ENCODE results near the gene TATDN2.
A peak's percentile ranks its signal among the peaks of the same experiment; 100 is the strongest.
"Not testable (repeated sequence)": the region's sequence is repeated elsewhere in the genome, so short reads cannot be mapped to it uniquely, and the experiment has no call there.

The TATDN2 gene

DNA sequence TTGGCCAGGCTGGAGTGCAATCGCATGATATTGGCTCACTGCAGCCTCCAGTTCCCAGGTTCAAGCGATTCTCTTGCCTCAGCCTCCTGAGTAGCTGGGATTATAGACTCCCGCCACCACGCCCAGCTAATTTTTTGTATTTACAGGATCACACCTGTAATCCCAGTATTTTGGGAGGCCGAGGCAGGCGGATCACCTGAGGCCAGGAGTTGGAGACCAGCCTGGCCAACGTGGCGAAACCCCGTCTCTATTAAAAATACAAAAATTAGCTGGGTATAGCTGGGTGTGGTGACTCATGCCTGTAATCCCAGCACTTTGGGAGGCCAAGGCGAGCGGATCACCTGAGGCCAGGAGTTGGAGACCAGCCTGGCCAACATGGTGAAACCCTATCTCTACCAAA is 24.2 kb downstream of the TATDN2 start:
- not testable (repeated sequence) for DNase-seq (ENCODE audit: low spot score)

- no peak for DNase-seq (ENCODE audit: low spot score)
These were observed 24.7 kb downstream of the TATDN2 start for GRCh38 chr3:10272977-10273376.

DNA sequence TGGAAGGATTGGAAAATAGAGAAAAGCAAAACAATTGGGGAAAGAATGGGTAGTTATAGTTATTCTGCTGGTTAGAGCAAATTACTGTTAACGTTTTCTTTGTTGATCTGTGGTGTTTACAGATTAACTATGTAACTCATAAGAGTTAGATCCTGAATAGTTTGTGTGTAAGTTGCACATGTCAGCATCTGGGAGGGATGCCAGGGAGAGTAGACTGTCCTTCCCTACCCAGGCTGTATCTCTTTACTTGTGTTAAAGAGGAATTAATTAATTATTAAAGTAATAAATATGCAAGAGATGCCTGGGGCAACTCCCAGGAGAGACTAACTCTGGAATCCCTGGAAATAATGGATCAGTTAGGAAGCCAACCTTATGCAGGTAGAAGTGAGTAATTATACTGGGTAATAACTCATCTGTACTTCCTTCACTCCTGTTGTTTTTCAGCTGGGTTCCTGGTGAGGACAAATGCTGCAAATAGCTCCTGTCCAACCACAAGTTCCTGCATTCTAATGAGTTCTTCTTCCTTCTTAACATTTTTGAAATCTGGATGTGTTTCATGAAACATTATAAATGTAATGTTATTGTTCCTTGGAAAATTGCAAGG is 25.5 kb downstream of the TATDN2 start:
- DNase-seq (ENCODE audit: low spot score) = no peak

- no peak for DNase-seq (ENCODE audit: low spot score)
These were observed 26.3 kb downstream of the TATDN2 start for GRCh38 chr3:10274601-10275000.

GRCh38 chr3:10277115-10277625 is 28.9 kb downstream of the TATDN2 start:
- DNase-seq (ENCODE audit: low spot score) = no peak

DNA sequence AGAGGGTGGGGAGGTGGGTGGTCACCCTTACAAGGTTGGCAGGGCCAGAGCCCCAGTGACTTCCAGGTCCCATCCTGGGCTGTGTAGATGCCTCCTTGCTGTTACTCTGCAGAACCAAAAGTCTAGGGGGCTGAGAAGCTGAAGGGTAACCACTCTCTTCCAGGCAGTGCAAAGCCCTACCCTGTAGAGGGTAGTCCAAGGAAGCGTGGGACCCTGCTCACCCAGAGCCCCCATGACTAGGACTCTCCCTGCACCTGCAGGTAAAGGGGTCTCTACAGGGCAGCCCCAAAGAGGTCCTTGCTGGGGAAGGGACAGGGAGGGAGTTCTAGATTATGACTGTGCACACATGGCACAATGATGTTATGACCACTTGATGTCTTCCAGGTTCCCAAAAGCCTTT is 30.2 kb downstream of the TATDN2 start:
- no peak for DNase-seq (ENCODE audit: low spot score)

DNA sequence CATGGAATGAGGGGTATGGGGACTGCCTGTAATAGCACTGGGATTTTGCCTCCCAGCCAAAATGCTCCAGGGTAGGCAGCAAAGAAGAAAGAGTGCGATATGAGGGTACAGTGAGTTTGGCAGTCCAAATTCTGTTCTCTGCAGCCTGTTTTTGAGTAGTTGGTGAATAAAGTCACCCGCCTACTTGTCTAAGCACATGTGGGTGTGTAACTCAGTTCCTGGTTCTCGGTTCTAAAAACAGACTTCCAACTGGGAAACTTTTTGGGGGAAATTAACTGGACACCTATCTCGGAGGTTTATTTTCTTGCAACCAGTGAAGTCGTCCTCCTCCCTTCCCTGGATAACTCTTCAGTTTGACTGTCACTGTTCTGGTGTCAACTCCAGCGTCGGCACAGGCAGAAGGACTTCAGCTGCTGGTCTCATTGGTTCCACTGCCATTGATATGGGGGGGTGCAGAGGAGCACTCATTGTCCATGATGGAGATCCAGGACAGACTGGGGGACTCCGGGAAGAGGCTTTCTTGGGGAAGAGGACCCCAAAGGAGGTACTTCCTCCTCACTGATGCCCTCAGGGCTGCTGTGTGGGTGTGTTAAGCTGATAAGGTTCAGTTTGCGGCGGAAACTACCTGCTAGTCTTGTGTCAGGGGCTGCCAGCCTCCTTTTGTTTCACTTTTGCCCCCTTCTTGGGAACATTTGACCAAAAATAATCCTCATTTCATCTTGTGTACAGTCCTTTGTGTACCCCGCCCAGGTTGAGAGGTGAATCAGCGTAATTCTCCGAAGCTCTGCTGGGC is 31.3 kb downstream of the TATDN2 start:
- DNase-seq (ENCODE audit: low spot score) = no peak

GRCh38 chr3:10280177-10280529 is 31.9 kb downstream of the TATDN2 start:
- DNase-seq (ENCODE audit: low spot score) = no peak

- no peak for DNase-seq (ENCODE audit: low spot score)
These were observed 32.3 kb downstream of the TATDN2 start for GRCh38 chr3:10280571-10280970.

DNA sequence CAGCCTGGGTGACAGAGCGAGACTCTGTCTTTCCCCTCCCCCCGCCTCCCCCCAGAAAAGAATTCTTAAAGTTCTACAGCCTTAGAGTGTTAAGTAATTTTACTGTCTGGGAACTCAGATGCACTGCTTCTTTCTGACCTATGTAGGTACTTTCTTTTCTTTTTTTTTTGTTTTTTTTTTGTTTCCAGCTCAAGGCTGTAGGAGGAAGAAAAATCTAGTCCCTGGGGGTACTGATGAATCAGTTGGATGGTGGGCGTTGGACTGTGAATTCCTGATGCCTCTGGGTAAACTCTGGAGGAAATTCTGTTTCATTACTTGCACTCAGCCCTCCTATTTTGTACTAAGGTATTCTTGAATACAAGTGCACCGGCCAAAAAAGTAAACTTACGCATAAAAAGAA is 33.7 kb downstream of the TATDN2 start:
- peak; percentile 20 for DNase-seq (ENCODE audit: low spot score)

DNA sequence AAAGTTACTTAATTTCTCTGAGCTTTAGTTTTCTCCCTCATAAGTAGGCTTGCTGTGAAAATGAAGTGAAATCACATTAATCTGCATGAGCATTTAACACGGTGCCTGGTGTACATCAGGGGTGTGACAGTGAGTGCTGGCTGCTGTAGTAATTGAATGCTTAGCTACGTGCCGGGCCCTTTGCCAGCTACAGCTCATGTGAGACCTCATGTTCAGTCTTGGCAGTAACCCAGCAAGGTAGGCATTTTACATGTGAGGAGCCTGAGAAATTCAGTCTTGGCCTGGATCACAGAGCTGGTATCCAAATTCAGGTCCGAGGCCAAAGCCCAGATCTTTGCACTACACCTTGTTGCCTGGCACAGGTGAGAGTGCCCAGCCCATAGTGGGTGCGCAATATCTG is 35.4 kb downstream of the TATDN2 start:
- no peak for DNase-seq (ENCODE audit: low spot score)

DNA sequence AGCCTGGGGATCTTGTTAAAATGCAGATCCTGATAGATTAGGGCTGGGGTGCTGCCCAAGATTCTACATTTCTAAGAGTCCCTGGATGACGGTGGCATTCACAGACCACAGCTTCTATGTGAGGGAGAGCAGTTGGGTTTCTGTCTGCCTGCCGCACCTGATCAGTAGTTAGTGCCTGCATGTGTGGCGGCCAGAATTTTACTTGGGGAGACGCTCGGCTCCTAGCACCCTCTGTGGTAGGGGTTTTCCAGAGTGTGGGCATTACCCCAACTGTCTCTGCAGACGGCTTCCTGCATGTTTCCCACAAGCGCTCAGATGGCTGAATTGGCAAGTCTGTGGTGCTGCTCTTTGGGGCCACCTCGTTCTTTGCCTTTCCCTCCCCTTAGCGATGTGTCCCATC is 36.2 kb downstream of the TATDN2 start:
- DNase-seq (ENCODE audit: low spot score) = no peak

DNA sequence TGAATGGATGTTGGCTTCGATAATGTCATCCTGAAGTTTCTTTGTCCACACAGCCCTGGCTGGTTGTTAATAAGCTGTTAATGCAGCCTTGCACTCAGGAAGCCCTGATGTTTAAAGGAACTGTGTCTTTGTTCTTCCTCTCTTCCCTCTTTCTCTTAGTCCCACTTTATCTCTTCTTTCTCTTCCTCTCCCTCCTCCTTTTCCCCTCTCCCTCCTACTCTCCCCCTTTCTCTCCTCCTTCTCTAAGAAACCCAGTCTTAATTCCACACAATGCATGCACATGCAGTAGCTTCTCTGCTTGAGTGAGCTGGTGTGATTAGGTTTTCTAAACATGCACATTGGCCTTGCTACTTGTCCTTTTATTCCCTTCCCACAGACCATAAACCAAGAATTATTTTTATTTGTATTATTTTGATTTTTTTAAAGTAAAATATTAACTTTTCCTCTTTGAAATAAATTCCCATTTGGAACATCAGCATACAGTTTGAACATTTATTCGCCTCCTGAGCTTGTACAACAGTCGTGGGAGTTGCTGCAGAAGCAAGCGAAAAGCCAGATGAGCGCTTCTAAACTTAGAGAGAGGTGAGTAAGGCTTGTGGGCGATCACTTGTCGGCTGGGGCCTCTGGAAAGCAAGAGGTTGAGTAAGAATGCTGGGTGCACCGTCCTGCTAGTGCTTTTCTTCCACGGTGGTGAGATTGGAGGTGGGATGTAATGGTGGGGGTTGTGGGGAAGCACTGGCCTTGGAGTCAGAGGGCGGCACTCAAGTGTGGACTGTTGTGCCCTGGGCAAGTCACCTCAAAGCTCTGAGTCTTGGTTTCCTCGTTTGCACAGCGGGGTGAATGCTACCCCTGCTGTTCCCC is 37.2 kb downstream of the TATDN2 start:
- DNase-seq (ENCODE audit: low spot score) = no peak

DNA sequence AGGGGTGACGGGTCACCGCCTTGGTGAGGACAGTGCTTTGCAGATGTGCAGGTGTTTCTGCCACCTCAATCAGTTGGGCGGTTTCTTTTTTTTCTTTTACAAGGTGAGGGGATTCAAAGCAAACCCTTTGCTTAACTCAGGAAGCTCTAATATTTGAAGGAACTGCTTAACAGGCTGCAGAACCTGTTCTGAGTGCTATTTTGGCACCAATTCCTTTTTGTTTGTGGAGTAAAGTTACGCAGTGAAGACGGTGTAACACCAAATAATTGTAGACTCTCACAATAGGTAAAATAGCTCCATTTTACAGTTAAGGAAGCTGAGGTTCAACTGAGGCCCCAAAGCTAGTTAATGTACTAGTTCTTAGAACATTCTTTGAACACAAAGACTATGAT is 37.9 kb downstream of the TATDN2 start:
- DNase-seq (ENCODE audit: low spot score) = no peak

DNA sequence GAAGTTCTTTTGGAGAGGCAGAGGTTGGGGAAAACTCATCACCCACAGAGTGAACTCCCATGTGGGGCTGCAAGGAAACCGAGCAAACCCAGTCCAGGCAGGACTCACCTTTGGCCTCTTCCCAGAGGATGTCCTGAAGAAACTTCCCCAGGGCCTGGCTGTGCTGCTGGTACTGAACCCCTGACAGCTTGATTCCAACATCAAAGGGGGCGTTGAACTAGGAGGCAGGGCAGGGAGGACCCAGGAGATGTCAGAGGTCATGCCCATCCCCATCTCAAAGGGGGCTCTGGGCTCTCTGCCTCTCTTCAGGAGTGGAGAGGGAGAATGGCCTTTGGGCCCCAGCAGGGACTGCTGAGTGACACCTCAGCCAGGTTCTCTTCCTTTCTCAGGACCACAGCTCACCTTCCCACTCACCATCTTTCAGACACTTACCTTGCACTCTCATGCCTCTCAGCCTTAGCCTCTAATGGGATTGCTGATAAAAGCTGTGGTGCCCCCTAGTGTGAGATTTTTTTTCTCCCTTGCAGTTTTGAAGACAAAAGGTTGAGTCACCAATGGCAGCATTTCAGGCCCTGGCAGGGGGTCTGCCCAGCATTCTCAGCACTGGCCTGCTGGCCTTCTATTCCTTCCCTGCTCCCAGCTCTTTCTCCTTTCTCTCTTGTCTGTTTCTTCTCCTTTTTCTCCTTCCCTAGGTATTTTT is 38.5 kb downstream of the TATDN2 start:
- no peak for DNase-seq (ENCODE audit: low spot score)

DNA sequence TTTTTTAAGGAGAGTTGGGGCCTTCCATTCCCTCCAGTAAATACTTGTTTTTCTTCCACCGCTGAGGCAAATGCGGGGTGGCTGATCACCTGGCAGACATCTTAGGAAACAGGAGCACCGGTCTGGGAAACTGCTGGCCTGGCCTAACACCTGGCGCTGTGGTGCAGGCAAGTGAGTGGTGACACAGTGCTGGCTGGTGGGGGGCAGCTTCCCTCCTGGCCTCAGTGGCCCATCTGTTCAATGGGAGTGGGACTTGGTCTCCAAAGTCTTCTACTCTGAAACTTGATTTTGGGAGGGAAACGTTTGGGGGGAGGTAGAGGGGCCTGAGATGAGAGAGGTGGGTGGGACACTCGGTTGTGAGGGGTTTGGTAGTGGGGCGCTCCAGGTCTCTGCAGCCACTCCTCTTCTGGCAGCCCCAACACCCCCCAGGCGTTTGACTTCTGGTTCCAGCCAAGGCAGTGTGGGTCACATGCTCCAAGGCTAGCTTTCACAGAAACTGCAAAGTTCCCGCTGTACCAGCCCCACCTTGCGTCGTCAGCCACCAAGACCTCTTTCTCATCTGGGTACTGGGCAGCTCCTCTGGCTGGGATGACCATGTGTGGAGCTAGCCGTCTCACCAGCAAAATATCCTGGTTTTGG is 39.8 kb downstream of the TATDN2 start:
- no peak for DNase-seq (ENCODE audit: low spot score)

- no peak for DNase-seq (ENCODE audit: low spot score)
These were observed 40.3 kb downstream of the TATDN2 start for GRCh38 chr3:10288575-10288960.

- no peak for DNase-seq (ENCODE audit: low spot score)
These were observed 40.8 kb downstream of the TATDN2 start for GRCh38 chr3:10289077-10289476.

DNA sequence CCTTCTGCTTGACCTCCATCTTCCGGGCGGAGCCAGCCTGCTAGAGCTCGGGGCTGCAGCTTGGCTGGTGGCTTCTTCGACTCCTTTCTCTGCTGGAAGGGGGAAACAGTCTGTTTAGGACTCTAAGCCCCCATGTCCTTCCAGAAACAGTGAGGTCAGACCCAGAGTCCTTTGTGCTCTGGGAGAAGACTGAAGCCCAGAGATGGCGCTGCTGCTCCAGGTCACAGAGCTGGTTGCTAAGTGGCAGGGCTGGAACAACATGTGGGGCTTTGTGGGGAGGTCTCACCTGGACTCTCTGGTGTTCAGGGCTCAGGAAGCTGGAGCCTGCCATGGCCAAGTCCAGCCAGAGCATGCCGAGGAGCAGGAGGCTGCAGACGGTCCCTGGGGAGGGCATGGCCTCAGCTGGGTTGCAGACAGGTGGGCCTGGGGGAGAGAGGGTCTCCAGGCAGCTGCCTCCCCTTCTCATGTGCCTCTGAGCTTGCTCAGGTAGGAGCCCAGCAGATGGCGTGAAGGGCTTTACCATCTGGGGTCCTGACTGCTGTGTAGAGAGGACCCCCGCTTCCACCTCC is 41.6 kb downstream of the TATDN2 start:
- DNase-seq (ENCODE audit: low spot score) = no peak

GRCh38 chr3:10290481-10291176 is 42.4 kb downstream of the TATDN2 start:
- no peak for DNase-seq (ENCODE audit: low spot score)

DNA sequence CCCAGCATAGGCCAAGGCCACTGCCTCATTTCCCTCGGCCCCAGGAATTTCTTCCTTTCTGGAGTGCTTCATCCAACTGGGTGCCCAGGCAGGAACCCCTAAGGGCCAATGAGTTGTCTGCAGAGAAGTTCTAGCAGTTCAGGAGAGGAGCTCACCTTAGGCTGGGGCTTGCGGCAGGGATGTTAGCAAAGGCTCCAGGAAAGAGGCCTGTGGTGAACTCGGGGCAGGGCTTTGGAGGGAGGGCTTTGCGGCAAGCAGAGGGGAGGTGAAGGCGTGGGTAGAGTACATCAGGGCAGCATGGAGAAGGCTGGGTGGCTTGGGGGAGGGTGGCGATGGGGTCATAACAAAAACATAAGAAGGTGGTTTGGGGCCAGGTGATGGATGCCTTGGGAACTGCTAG is 43.4 kb downstream of the TATDN2 start:
- DNase-seq (ENCODE audit: low spot score) = no peak
